ENCODE results near the gene KLHL5. TPM values are rescaled to one million over a fixed set of nuclear protein-coding genes. Genes with fewer than 3 reads are reported as not detected.

Gene KLHL5
- total RNA-seq, 1 experiment from 2014 or later, result 147 TPM

Other genes with a start within 250 kb of the KLHL5 start
- gene TLR6, start 205.4 kb upstream of the KLHL5 start, total RNA-seq (2014; rRNA removed; shearing (Covaris generic); ENCODE audit: low replicate concordance), result 12.4 and 39.9 TPM in 2 replicates
- gene FAM114A1, start 194.4 kb upstream of the KLHL5 start, total RNA-seq (2014; rRNA removed; shearing (Covaris generic); ENCODE audit: low replicate concordance), result 1.6 and 4.1 TPM in 2 replicates
- gene TMEM156, start 29.8 kb upstream of the KLHL5 start, total RNA-seq (2014; rRNA removed; shearing (Covaris generic); ENCODE audit: low replicate concordance), result 152 and 240 TPM in 2 replicates
- 106 and 160 TPM in 2 replicates for gene WDR19, start 120.3 kb downstream of the KLHL5 start, total RNA-seq (2014; rRNA removed; shearing (Covaris generic); ENCODE audit: low replicate concordance)